AG04450 (cell line): Measurements from ENCODE around the gene PPM1F. TPM values are rescaled to one million over a fixed set of nuclear protein-coding genes. Genes with fewer than 3 reads are reported as not detected.

Source experiments
- CTCF ChIA-PET: fragments of 300-600, 350-600 bp; formaldehyde crosslinking; extraction: SDS; loops from one replicate; lab custom pipeline; 2022; ENCODE audit warnings: antibody characterized with exemption, inconsistent platforms; lab: Charles Lee
- POLR2A ChIA-PET: fragments of 350-600 bp; formaldehyde crosslinking; extraction: SDS; loops from one replicate; lab custom pipeline; 2021; ENCODE audit warnings: antibody characterized with exemption, inconsistent platforms; lab: Yijun Ruan, JAX
- DNase-seq: peaks from one replicate; pipeline ENCODE4 v3.0.0-alpha.2; 2011; ENCODE audit warnings: low read depth, low spot score
- H3K27ac ChIP-seq: one replicate; pipeline ENCODE4 v1.5.1; 2012; ENCODE audit warnings: low read depth, low read length, control low read depth
- H3K27me3 ChIP-seq: one replicate; pipeline ENCODE4 v1.6.0; 2012; ENCODE audit warnings: low read length; ENCODE audit not compliant: control insufficient read depth, insufficient read depth
- H3K4me3 ChIP-seq: 2 replicates; pipeline ENCODE4 v1.5.1; 2011; ENCODE audit warnings: mild to moderate bottlenecking, low read depth, low read length, control low read depth
- H3K9me3 ChIP-seq: 2 replicates; pipeline ENCODE4 v1.5.1; 2012; ENCODE audit warnings: low read length; ENCODE audit not compliant: control insufficient read depth, insufficient read depth
- polyA plus RNA-seq: library from polyadenylated mRNA; depleted of rRNA; stranded (reverse); fragments of >200 nt; gene quantifications from 2 replicates; pipeline ENCODE4 v1.2.3, GENCODE V29; 2011
- TF ChIP-seq, protein P1 (sequence below): IDR thresholded peaks from 2 replicates; pipeline ENCODE4 v1.5.1; 2011; ENCODE audit warnings: low read depth, low read length, control low read depth, inconsistent platforms

Gene PPM1F
- polyA plus RNA-seq, 1 experiment, result 17.7 TPM

DNA sequence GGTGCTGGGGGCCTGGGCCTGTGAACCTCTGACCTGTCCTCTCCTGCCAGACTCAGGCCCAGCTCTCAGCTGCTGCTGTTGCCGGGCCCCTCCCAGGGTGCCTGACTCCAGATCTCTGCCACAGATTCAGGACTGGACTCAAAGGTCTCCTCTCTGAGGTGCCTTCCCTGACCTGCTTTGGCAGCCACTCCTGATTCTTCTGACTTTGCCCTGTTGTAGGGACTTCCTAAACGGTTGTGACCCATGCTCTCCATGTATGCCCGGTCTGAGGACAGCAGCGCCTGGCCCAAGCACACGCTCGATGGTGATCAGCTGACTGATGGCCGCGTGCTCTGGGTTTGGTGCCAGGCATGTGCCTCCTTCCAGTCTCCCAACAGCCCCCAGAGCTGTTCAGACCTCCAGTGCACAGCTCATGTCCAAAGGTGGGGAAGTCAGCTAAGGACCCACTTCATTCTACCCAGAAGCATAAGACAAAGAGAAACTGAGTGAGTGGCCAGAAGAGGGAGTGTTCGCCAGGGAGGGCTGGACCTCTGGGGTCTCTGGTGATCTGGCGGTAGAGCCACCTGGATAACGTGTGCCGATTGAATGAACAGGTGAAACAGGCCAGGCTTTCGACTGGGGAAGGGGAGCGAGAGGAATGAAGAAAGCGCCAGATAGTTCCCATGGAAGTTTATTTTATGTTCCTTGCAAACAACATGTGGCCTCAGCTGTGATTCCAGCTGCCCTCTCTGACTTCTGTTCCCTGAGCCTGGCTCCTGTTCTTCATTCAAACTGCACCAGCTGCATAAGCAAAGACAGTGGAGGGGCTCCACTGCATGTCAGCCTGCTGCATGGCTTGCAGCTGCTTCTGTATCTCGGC is 38.0 kb upstream of the PPM1F start:
- ChIA-PET POLR2A (no interaction called here), CTCF (interaction anchor here (0.6 kb wide), 1 partner anchor 86 kb away, joined by 5 read pairs; no protein-coding TSS in a partner anchor)
- H3K27me3 ChIP-seq, result peaks cover 44% of the 10 kb centered on the region
- no peak for DNase-seq
- TF ChIP-seq, protein P1, sequence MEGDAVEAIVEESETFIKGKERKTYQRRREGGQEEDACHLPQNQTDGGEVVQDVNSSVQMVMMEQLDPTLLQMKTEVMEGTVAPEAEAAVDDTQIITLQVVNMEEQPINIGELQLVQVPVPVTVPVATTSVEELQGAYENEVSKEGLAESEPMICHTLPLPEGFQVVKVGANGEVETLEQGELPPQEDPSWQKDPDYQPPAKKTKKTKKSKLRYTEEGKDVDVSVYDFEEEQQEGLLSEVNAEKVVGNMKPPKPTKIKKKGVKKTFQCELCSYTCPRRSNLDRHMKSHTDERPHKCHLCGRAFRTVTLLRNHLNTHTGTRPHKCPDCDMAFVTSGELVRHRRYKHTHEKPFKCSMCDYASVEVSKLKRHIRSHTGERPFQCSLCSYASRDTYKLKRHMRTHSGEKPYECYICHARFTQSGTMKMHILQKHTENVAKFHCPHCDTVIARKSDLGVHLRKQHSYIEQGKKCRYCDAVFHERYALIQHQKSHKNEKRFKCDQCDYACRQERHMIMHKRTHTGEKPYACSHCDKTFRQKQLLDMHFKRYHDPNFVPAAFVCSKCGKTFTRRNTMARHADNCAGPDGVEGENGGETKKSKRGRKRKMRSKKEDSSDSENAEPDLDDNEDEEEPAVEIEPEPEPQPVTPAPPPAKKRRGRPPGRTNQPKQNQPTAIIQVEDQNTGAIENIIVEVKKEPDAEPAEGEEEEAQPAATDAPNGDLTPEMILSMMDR, result no peak
- H3K4me3 ChIP-seq, result no peak overlapping the region
- H3K9me3 ChIP-seq, result no peaks in the 10 kb centered on the region
- no peak overlapping the region for H3K27ac ChIP-seq

DNA sequence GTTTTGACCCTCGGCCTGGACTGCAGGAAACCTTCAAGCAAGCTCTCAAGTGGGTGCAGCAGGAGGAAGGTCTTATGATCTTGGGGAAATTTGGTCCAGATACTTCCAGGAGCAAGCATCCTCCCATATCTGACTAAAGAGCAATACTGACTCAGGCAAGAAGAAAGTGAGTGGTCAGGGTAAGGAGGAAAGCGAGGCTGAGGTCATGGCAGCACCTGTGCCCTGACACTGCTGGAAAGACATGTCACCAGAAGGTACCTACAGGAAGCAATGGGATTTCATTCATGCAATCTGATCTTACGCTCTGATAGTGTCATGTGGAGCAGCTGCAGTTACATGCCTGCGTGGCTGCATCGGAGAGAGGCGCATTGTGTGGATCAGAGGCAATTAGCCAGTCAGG is 36.4 kb upstream of the PPM1F start:
- TF ChIP-seq, protein P1, result no peak
- Histone ChIP-seq H3K4me3 (no peak overlapping the region), H3K27ac (no peak overlapping the region), H3K27me3 (peaks cover 35% of the 10 kb centered on the region), H3K9me3 (no peaks in the 10 kb centered on the region)
- no peak for DNase-seq
- CTCF ChIA-PET, result no interaction called here
- POLR2A ChIA-PET, result no interaction called here

DNA sequence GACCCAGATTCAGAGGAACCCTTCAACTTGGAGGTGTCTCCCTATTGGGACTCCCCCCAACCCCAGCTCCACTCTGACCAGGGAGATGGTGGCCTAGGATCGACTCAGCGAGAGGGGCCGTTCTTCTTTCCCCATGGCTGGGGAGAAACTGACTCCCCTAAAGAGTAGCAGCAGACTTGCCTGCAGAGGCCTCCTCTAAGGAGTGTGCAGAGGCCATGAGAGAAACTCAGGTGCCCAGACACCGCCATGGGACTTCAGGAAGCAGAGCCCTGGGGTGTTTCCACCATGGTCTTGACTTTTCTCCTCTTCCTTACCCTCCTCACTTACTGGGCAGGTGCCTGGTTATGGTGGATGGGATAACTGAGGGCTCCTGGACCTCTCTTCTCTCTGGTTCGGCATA is 32.6 kb upstream of the PPM1F start:
- peaks cover 12% of the 10 kb centered on the region for H3K27me3 ChIP-seq
- CTCF ChIA-PET, result interaction anchor here (0.8 to 1.5 kb wide), 3 partner anchors 32 to 160 kb away, joined by 3 to 5 read pairs (median 3); partner anchors contain the start of gene PPM1F
- no peak for DNase-seq
- TF ChIP-seq, protein P1, result no peak
- no peak overlapping the region for H3K27ac ChIP-seq
- POLR2A ChIA-PET, result no interaction called here
- H3K4me3 ChIP-seq, result no peak overlapping the region
- H3K9me3 ChIP-seq, result peaks cover 3% of the 10 kb centered on the region; the same call in 1 of the 2 replicates

DNA sequence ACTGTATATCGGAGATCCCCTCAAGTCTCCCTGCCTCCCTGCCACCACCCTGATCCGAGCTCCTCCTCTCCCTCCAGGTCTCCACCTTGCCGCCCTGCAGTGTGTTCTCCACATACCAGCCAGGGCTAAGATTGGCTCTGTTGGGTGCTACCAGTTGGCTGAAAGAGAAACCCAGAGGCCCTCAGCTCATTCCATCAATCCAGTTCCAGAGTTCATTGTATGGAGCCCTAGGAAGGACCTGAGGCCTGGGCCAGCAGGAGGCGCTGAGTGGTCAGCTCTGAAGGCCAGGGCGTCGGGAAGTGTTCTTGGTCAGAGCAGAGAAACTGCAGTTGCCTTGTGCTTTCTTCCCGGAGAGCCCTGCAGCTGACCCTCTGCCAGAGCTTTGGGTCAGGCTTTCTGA is 32.1 kb upstream of the PPM1F start:
- Histone ChIP-seq H3K9me3 (peaks cover 3% of the 10 kb centered on the region; the same call in 1 of the 2 replicates), H3K4me3 (no peak overlapping the region), H3K27ac (no peak overlapping the region), H3K27me3 (peaks cover 9% of the 10 kb centered on the region)
- no peak for DNase-seq
- TF ChIP-seq, protein P1, result peak; percentile 57
- POLR2A ChIA-PET, result no interaction called here
- CTCF ChIA-PET, result interaction anchor here (0.8 to 1.5 kb wide), 4 partner anchors 32 to 437 kb away, joined by 3 to 5 read pairs (median 3); partner anchors contain the start of gene PPM1F

DNA sequence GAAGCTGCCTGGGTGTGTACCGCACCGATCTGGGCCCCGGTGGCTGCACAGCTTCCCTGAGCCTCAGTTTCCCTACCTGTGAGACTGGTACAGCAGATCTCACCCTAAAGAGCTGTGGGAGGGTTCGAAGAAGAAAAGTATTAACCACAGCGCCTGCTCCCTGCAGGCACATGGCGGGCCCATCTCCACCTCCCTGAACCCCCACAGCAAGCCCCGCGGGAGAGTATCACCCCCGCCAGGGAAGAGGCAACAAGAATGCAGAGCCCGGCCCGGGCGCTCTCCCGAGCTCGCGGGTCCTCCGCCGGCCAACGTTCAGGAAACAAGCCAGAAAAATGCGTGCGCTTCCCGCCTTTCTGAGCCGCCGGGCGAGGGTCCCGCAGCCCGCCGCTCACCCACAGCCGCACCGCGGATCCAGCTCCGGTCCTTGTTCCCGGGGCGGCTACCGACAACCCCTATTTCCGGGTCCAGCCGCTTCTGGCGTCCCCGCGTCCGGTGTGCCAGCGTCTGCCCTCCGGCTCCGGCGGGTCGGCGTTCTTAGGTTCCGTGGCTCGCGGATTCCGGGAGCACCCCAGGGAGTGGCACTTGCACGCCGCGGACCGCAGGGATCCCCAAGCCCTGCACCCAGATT is 29.8 kb upstream of the PPM1F start, which contains the start of gene TOP3B:
TSS of gene TOP3B (minus strand) at position 450 of the 628 bp plus-strand sequence. CDS start 7,078 bp downstream, outside the sequence.
- CTCF ChIA-PET, result interaction anchor here (0.7 to 3.2 kb wide), 2 partner anchors 10 to 14 kb away, joined by 3 to 30 read pairs; no protein-coding TSS in a partner anchor
- H3K9me3 ChIP-seq, result peaks cover 3% of the 10 kb centered on the region; the same call in 1 of the 2 replicates
- H3K27ac ChIP-seq, result no peak within 1 kb of the TSS
- POLR2A ChIA-PET, result no interaction called here
- TF ChIP-seq, protein P1, result no peak
- peaks cover 3% of the 10 kb centered on the region for H3K27me3 ChIP-seq
- peak; percentile 27 for DNase-seq
- peak within 1 kb of the TSS; percentile 92 for H3K4me3 ChIP-seq
